Stimulated activated CD4-positive, alpha-beta T cell treated with anti-CD3 and anti-CD28 coated beads, Interleukin-2, amount 100 ng/mL, for 24 hours (primary cell): ENCODE measurements around the gene SLC66A1.

ENCODE experiments used
- DNase-seq, 2 donors: peaks; one replicate each; pipeline ENCODE4 v3.0.0-alpha.2; 2020

SLC66A1 gene

GRCh38 chr1:19363536-19364152, 51.5 kb downstream of the SLC66A1 start:
- no peak for DNase-seq

GRCh38 chr1:19365721-19366120, 53.6 kb downstream of the SLC66A1 start:
- DNase-seq: no peak

GRCh38 chr1:19366599-19367536, 54.7 kb downstream of the SLC66A1 start:
- DNase-seq: no peak

DNA sequence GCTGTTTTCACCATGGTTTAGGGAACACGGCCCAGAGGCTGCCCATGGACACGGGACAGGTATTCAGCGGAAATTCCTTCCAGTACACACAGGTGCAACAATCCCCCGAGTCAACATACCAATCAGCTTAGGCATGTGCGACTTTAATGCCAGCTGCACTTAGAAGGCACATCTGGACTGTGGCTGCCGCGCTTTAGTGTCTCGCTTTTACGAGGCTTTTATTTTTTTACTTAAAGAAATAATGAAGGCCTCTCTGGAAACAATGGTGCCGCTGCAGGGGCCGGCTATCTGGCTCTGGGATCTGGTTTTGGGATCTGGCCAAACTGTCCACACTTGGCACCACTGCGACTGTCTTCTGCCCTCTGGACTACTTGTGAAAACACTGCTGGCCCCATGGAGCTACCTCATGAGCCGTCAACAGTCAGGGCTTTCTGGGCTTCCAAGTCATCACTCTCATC, 55.5 kb downstream of the SLC66A1 start:
- no peak for DNase-seq

- DNase-seq: no peak
Observed at GRCh38 chr1:19368050-19368449, 55.9 kb downstream of the SLC66A1 start.

GRCh38 chr1:19368964-19369363, 56.8 kb downstream of the SLC66A1 start:
- DNase-seq: no peak

- DNase-seq: no peak
Observed at GRCh38 chr1:19369396-19370090, 57.4 kb downstream of the SLC66A1 start.

- no peak for DNase-seq
Observed at GRCh38 chr1:19370453-19371170, 58.5 kb downstream of the SLC66A1 start.

DNA sequence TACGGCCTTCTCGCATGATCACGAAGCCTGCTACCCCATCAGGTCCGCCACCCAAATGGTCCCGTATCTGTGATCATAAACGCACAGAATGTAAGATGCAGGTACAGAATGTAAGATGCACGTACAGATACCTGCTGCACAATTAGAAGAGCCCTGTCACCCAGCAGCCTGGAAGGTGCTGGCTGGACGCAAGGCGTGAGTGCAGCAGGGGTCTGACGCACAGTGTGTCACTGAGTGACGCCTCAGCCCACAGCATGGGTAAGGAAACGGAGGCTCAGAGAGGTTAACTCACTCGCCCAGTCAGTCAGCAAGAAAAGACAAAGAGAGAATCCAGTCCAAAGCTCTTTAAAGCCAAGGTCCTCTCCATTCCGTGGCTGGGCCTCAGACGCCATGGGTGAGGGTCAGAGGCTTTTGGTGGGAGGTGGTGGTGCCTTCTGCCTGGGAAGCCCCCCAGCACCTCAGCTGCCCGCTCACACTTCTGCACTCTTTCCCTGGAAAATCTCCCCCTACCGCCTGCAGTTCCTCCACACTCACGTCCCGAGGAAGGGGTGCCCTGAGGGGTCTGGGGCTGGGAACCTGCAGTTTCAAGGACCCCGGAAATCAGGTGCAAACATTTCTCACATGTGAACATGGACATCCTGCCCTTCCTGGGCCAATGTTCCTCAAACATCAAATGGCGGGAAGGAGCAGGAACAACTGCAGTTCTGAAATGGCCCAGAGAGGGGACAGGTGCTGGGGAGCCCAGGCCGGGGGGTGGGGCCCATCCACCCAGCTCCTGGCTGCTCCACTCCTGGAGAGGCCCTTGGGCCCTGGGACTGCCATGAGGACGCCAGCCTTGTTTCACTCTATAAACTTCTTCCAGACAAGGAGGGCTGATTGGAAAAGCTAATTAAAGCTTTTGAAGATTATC, 59.4 kb downstream of the SLC66A1 start:
- DNase-seq: no peak

DNA sequence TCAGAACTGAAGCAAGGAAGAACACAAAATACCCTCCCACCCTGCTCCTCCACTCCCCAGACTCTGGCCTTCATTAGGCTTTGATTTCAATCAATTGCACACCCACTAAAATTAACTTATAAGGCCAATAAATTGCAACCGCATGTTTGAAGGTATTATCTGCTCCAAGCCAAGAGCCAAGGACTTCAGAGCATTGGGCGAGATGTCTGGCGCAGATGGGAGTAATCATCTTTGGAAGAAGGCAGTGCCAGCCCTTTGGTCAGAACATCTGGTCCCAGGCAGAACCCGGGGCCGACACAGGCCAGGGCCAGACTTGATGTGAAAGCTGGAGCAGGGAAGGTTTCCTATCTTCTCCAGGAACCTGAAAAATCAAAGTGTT, 60.0 kb downstream of the SLC66A1 start:
- no peak for DNase-seq

DNA sequence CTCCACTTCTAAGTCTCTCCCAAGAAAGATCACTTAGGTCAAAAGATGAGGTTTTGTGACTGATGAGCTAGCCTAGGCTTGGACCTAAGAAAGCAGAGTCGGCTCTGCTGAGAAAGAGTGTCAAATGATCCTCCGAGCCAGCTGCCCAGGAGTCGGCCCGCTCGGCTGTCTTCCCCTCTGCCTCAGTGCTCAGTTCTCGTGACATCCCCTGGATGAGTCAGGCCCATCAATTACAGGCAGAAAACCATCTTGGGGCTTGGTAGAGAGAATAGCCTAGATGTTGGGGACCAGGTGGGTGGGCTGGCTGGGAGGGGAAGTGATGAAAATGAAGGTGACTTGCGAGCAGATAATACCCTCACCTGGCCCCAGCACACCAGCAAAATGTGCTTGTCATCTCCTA, 60.5 kb downstream of the SLC66A1 start:
- DNase-seq: no peak

- DNase-seq: no peak
Observed at GRCh38 chr1:19373211-19374082, 61.3 kb downstream of the SLC66A1 start.

DNA sequence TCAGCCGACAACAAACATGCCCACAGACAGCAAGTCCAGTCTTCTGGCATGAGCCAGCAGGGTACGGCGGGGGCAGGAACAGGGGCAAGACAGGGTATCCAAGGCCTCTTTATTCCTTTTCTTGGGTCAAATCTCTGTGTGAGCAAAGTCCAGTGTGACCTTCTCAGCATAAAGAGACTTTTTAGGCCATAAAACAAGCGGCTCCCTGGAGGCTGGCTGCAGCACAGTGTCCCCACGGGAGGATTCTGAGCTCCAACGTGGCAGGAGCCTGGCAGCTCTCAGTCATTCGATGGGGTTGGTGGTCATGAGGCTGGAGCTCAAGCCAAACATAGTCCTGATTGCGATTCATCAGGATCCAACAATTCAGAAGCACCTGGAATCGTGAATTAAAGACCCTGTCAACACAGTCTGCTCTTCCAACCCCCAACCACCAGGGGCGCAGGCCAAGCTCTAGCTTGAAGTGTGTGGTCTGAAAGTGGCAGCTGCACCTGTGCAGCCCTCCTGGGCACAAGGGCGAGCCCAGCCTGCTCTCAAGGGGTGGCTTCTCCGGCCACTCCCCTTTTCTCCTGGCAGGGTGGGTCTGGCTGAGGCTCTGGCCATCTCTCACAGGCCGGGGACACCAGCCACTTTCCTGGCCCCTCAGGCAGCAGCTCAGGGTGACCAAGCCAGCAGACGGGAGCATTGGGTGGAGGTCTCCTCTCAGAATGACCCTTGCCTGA, 62.1 kb downstream of the SLC66A1 start:
- no peak for DNase-seq

- DNase-seq: no peak
Observed at GRCh38 chr1:19374926-19375325, 62.8 kb downstream of the SLC66A1 start.

DNA sequence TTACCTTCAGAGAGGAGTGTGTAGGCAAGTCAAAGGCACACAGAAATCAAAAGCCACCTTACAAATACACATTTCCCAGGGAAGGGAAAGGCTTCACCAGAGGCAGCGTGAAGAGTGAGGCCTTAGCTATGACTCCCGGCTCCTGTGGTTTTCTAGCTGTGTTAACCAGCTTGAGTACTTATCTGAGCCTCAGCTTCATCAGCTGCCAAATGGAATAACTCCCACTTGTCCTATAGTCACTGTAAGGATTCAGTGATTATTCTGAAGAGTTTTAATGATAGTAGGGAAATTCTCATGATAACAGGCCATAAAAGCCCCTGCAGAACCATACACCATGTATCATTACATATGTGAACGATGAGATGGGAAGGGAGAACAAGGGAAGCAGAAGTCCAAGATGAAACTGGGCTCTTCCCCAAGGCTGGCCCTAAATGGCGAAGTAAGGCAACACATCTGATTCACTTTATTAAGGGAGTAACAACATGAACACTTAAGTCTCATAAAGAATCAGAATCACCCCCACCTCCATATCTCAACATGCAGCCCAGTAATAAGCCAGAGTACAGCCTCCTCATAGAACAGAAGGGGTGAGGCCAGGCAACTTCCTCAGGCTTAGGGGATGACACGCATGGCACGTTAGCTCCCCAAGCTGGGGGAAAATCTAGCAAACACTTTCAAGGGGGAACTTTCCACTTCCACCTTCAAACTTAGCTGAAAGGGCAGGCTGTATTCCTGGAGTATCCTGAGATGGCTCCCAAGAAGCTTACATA, 63.7 kb downstream of the SLC66A1 start:
- DNase-seq: no peak

GRCh38 chr1:19376428-19377372, 64.6 kb downstream of the SLC66A1 start:
- no peak for DNase-seq

- peak in 1 of 2 donors; percentile 21 for DNase-seq
Observed at GRCh38 chr1:19377812-19378718, 65.9 kb downstream of the SLC66A1 start.
